IPS-NIHi7 (cell line): ENCODE results near the gene CCN5.
"Not testable (repeated sequence)": the region's sequence is repeated elsewhere in the genome, so short reads cannot be mapped to it uniquely, and the experiment has no call there.

ENCODE experiments used
- DNase-seq: peaks from one replicate; pipeline ENCODE4 v3.0.0; 2012; ENCODE audit warnings: mixed read lengths; ENCODE audit errors: extremely low spot score

CCN5 gene

GRCh38 chr20:44695295-44695673, 19.9 kb upstream of the CCN5 start:
- DNase-seq: no peak

GRCh38 chr20:44695674-44696300, 19.4 kb upstream of the CCN5 start:
- DNase-seq: no peak

GRCh38 chr20:44696315-44696714, 18.9 kb upstream of the CCN5 start:
- no peak for DNase-seq

GRCh38 chr20:44697041-44697440, 18.1 kb upstream of the CCN5 start:
- not testable (repeated sequence) for DNase-seq

GRCh38 chr20:44698351-44698750, 16.8 kb upstream of the CCN5 start:
- DNase-seq: no peak

- DNase-seq: no peak
Observed at GRCh38 chr20:44700306-44700705, 14.9 kb upstream of the CCN5 start.

GRCh38 chr20:44701118-44701857, 13.9 kb upstream of the CCN5 start:
- peak; percentile 65 for DNase-seq

- no peak for DNase-seq
Observed at GRCh38 chr20:44701858-44702256, 13.3 kb upstream of the CCN5 start.

GRCh38 chr20:44702776-44703175, 12.4 kb upstream of the CCN5 start:
- no peak for DNase-seq

- DNase-seq: no peak
Observed at GRCh38 chr20:44703183-44703925, 11.8 kb upstream of the CCN5 start.

- no peak for DNase-seq
Observed at GRCh38 chr20:44703956-44704488, 11.1 kb upstream of the CCN5 start.

GRCh38 chr20:44704551-44704971, 10.6 kb upstream of the CCN5 start:
- DNase-seq: no peak

GRCh38 chr20:44705364-44706094, 9.6 kb upstream of the CCN5 start:
- no peak for DNase-seq

GRCh38 chr20:44706301-44707017, 8.7 kb upstream of the CCN5 start:
- no peak for DNase-seq

GRCh38 chr20:44707018-44707579, 8.1 kb upstream of the CCN5 start:
- no peak for DNase-seq

- no peak for DNase-seq
Observed at GRCh38 chr20:44709380-44709779, 5.8 kb upstream of the CCN5 start.

GRCh38 chr20:44709797-44710196, 5.4 kb upstream of the CCN5 start:
- DNase-seq: no peak

GRCh38 chr20:44711237-44711636, 3.9 kb upstream of the CCN5 start:
- no peak for DNase-seq

GRCh38 chr20:44714102-44714700, 968 bp upstream of the CCN5 start:
- DNase-seq: no peak

GRCh38 chr20:44715499-44716308, 535 bp downstream of the CCN5 start:
- no peak for DNase-seq
